SK-N-MC (cell line): ENCODE results near the gene ZSCAN9.

ENCODE experiments used
- DNase-seq: peaks from one replicate; pipeline ENCODE4 v3.0.0-alpha.2; 2011; ENCODE audit warnings: low read depth, low spot score
- H3K27ac ChIP-seq: fragments of 200-600 bp; sonication (generic); 2 replicates; pipeline ENCODE4 v1.5.1; 2016; ENCODE audit warnings: mixed run types
- H3K36me3 ChIP-seq: fragments of 200-600 bp; sonication (generic); 2 replicates; pipeline ENCODE4 v1.6.1; 2017; ENCODE audit warnings: antibody characterized with exemption, low read length, mixed read lengths; ENCODE audit not compliant: insufficient read depth
- H3K4me3 ChIP-seq: fragments of 200-600 bp; sonication (generic); 2 replicates; pipeline ENCODE4 v1.5.1; 2016
- H3K9ac ChIP-seq: fragments of 200-600 bp; sonication (generic); 2 replicates; pipeline ENCODE4 v1.8.0; 2017; ENCODE audit warnings: mixed run types, mixed read lengths; ENCODE audit not compliant: insufficient read length
- H3K9me3 ChIP-seq: fragments of 200-600 bp; sonication (generic); 2 replicates; pipeline ENCODE4 v1.6.1; 2017; ENCODE audit warnings: low read depth, mild to moderate bottlenecking, antibody characterized with exemption, low read length, moderate library complexity, mixed read lengths
- EZH2 ChIP-seq: fragments of 200-600 bp; sonication (generic); IDR thresholded peaks from one replicate; pipeline ENCODE4 v1.6.1; 2017; ENCODE audit warnings: antibody characterized with exemption
- FOXP2 ChIP-seq: optimal IDR thresholded peaks from 2 replicates; pipeline ENCODE3; 2011; ENCODE audit warnings: mild to moderate bottlenecking, moderate library complexity; ENCODE audit not compliant: insufficient read depth; ENCODE audit errors: extremely low read length, control extremely low read depth
- POLR2AphosphoS5 ChIP-seq: IDR thresholded peaks from 2 replicates; pipeline ENCODE4 v1.6.1; 2012; ENCODE audit warnings: mild to moderate bottlenecking, low read depth, low read length, borderline replicate concordance

Gene ZSCAN9

DNA sequence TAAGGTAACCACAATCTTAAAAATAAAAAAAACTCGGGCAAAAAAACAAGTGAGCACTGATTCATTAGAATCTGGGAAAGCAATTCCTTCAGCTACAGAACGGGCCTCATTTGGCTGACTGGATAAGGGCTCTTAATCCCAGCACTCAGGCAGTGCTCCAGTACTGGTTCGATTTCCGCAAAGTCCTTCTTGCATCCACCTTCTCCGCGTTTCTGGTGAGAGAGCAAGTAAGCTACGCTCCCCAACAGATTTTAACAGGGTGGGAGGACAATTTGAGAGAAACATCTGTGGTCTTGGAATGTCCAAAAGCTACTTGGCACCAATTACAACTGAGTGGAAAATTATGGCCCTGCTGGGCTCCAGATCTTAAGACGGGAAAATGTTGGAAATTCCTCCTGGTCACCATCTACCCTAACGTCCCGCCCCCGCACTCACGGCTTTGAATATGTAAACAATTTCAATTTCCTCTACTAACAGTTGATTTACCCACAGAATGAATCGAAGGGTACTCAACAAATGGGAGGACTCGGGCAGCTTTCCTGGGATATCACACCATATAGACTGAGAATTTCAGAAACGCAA lies 18.1 kb upstream of the ZSCAN9 start:
- no peak for DNase-seq
- Histone ChIP-seq H3K36me3 (no peaks in the 10 kb centered on the region), H3K4me3 (peak overlapping the region; percentile 78), H3K9me3 (no peaks in the 10 kb centered on the region), H3K27ac (no peak overlapping the region), H3K9ac (peak overlapping the region; percentile 66)
- TF ChIP-seq FOXP2 = no peak
- no peak for TF ChIP-seq POLR2AphosphoS5
- TF ChIP-seq EZH2 = no peak

DNA sequence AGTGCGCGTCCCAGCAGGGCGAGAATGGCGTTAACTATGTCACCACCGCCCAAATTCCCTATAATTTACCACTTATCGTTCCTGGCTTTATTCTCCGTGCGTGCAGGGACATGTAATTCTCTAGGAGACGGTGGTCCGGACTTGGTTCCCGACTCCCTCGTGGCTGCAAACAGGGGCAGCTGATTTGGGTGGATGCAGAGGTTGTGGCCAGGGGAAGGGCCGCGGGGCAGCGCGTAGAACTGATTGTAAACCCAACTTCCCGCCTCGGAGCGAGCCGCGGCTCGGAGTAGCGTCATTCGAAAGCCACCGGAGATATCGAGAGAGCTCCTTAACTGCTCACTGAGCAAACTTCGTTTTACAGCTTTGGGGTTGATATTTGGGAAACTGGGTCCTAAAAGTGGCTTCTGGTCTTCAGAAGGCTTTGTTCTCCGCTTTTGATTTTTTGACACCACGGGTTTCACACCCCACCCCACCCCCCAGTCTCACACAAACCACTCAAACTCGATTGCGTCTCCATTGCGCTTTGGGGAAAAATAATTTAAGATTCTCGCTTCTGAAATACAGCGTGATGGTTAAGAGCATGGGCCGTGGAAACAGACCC lies 17.5 kb upstream of the ZSCAN9 start:
- Histone ChIP-seq H3K36me3 (no peaks in the 10 kb centered on the region), H3K4me3 (peak overlapping the region; percentile 78)

DNA sequence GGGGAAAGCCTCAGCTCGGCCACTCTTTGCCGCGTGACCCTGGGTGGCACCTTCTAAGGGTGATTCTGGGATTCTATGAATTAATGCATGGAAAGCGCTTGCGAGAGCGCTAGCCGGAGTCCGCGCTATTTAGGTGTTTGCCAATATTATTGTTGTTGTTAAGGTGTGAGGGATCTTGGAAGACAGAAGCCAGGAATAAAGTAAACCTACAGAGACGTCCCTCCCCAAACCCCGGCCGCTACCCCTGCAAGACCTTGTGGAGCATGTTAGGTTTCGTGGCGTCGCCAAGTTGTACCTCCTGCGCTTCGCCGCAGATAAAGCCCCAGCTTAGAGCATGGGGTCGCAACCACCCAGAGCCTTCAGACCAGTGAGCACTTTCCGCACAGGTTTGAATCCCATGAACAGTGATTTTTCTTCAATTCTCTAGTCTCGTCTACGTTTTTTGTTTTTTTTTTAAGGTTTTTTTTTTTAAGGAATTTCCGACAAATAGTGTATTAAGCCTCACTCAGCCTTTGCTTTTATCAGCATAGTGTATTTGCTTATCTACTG lies 16.9 kb upstream of the ZSCAN9 start:
- Histone ChIP-seq H3K36me3 (no peaks in the 10 kb centered on the region), H3K9me3 (no peaks in the 10 kb centered on the region), H3K27ac (no peak overlapping the region), H3K9ac (peak overlapping the region; percentile 66), H3K4me3 (peak overlapping the region; percentile 78)
- DNase-seq = no peak
- TF ChIP-seq EZH2 (no peak), POLR2AphosphoS5 (no peak), FOXP2 (no peak)

More for the DNA sequence above, 17.5 kb upstream of the ZSCAN9 start:
- Histone ChIP-seq H3K9me3 (no peaks in the 10 kb centered on the region), H3K9ac (peak overlapping the region; percentile 66), H3K27ac (no peak overlapping the region)
- TF ChIP-seq EZH2 = no peak
- no peak; the same call in 1 of the 2 replicates for TF ChIP-seq POLR2AphosphoS5
- TF ChIP-seq FOXP2 = no peak
- no peak for DNase-seq

DNA sequence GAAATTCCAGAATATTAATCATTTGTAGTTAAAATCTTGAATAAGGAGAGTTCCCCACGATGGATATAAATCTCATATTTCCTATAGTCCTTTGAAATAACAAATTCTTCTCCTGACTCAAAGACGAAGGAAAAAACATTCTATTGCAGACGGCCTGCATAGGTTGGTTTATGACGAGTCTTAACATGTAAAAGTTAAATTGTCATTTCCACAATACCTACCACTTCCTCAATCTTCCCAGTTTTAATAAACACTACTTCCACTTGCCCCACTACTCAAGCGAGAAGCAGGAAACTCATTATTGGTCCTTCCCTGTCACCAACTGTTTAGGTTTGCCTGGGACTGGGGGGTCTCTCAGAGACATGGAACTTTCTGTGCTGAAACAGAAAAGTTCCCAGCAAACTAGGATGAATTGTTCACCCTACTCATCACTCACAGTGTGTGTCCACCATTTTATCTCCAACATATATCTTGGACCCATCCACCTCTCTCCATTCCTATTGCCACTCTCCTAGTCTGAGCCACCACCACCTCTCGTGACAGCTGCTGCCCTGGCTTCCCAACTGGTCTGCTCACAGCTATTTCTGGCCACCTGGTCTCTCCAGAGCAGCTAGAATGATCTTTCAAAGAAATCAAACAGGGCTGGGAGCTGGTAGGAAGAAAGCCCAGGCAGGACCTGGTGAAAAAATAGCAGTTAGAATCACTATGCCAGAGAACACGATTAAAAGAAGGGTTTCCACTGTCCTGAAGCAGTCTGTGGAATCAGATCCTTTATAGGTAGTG lies 15.1 kb upstream of the ZSCAN9 start:
- Histone ChIP-seq H3K9ac (no peak overlapping the region), H3K36me3 (no peaks in the 10 kb centered on the region), H3K27ac (no peak overlapping the region), H3K4me3 (no peak overlapping the region), H3K9me3 (no peaks in the 10 kb centered on the region)
- no peak for DNase-seq
- TF ChIP-seq EZH2 (no peak), FOXP2 (no peak), POLR2AphosphoS5 (no peak)

DNA sequence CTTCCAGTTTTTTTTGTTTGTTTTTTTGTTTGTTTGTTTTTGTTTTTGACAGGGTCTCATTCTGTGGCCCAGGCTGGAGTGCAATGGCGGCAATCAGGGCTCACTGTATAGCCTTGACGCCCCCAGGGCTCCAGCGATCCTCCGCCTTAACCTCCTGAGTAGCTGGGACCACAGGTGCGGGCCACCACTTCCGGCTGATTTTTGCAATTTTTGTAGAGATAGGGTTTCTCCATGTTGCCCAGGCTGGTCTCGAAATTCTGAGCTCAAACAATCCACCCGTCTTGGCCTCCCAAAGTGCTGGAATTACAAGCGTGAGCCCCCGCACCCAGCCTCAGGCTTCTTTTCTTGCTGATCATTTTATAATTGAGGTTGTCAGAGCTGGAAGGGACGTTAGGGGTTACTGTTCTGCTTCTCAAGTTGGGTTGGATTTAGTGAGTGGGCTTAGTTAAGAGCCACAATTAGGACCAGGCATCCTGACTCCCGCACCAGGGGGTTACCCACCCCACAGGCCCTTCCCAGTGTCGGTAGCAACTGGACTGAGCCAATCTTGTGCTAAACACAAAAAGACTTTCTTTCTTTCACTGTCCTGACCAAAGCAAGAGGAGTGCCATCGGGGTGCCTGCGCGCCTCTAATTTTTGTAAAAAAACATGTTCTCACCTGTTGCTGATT lies 13.1 kb upstream of the ZSCAN9 start:
- H3K27ac ChIP-seq = peak overlapping the region; percentile 53

DNA sequence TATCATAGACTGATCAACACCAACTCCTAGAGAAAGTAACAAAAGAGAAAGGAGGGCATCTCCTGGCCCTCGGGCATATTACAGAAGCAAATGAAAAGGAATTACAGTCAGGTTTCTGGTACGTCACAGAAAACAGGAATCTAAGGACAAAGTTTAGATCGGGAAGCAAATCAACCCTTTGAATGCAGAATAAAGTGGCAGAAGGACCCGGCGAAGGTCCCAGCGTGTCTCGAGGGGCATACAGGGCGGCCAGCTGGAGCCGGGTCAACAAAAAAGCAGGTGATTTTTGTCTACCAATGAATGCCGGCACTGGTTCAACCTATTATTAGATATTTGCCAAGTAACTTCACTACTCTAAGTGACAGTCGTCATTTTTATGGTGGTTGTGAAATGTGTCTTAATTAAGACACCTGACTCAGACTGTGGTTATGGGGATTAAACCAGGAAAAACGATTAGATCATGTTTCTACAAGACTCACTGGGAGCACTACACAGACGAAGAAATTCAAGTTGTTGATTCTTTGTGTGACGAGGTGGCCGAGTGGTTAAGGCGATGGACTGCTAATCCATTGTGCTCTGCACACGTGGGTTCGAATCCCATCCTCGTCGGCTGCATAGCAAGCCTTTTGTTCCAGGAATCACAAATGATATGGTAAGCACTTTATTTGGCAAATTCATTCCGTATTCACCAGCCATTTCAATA lies 12.4 kb upstream of the ZSCAN9 start:
- H3K4me3 ChIP-seq = peak overlapping the region; percentile 84
- H3K9ac ChIP-seq = peak overlapping the region; percentile 80
- no peaks in the 10 kb centered on the region for H3K9me3 ChIP-seq
- TF ChIP-seq EZH2 = no peak
- TF ChIP-seq POLR2AphosphoS5 = no peak; the same call in 1 of the 2 replicates
- peak; percentile 13 for TF ChIP-seq FOXP2
- peak overlapping the region; percentile 62 for H3K27ac ChIP-seq
- H3K36me3 ChIP-seq = no peaks in the 10 kb centered on the region
- DNase-seq = peak; percentile 77

More for the DNA sequence above, 13.1 kb upstream of the ZSCAN9 start:
- no peak for TF ChIP-seq POLR2AphosphoS5
- no peak for TF ChIP-seq FOXP2
- no peak for TF ChIP-seq EZH2
- no peaks in the 10 kb centered on the region for H3K36me3 ChIP-seq
- no peak for DNase-seq
- peak overlapping the region; percentile 84 for H3K4me3 ChIP-seq
- no peaks in the 10 kb centered on the region for H3K9me3 ChIP-seq
- peak overlapping the region; percentile 80 for H3K9ac ChIP-seq

DNA sequence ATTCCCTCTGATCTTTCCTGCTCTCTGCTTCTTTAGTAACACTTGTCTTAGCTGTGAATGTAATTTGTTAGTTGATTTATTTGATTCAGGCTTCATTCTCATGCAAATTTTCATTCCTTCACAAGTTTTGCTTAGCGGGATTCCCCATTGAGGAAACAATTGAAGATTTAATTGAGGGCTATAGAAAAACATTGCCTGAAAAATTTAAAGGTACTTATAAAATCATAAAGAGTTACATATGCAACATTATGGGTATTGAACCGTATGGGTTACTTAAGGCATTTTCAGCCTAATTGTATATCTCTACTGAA lies 11.9 kb upstream of the ZSCAN9 start:
- Histone ChIP-seq H3K27ac (peak overlapping the region; percentile 62; the same call in 1 of the 2 replicates), H3K9ac (peak overlapping the region; percentile 61), H3K4me3 (peak overlapping the region; percentile 84), H3K36me3 (no peaks in the 10 kb centered on the region), H3K9me3 (no peaks in the 10 kb centered on the region)
- DNase-seq = no peak
- TF ChIP-seq FOXP2 (no peak), EZH2 (no peak), POLR2AphosphoS5 (no peak)

DNA sequence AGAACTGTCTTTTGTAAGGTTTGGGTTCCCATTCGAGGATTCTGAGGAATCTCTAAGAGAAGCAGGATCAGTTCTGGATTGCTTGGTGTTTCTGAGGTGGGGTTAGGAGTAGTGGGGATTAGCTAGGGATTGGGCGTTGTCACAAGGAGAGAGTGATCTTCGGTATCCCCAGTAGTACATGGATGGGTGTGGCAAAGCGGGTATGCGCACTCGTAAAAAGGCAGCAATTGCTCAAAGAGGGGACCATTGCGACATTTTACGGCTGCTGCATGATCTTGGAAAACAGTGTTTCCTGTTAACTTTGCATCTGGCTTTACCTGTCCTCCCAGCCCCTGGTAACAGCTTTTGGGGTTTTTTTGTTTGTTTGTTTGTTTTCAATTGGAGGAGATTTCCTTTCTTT lies 9.7 kb upstream of the ZSCAN9 start:
- Histone ChIP-seq H3K9ac (no peak overlapping the region), H3K9me3 (no peaks in the 10 kb centered on the region), H3K36me3 (no peaks in the 10 kb centered on the region), H3K27ac (no peak overlapping the region), H3K4me3 (no peak overlapping the region)
- no peak for TF ChIP-seq POLR2AphosphoS5
- no peak for TF ChIP-seq FOXP2
- TF ChIP-seq EZH2 = no peak
- DNase-seq = no peak
